Measurements from ENCODE around the gene HRK. TPM values are rescaled to one million over a fixed set of nuclear protein-coding genes. Genes with fewer than 3 reads are reported as not detected.

The HRK gene
- total RNA-seq, 2 donors from 2014 or later: not detected

- ATAC-seq: no peak
Observed at GRCh38 chr12:116887897-116888296, 6.7 kb upstream of the HRK start.

DNA sequence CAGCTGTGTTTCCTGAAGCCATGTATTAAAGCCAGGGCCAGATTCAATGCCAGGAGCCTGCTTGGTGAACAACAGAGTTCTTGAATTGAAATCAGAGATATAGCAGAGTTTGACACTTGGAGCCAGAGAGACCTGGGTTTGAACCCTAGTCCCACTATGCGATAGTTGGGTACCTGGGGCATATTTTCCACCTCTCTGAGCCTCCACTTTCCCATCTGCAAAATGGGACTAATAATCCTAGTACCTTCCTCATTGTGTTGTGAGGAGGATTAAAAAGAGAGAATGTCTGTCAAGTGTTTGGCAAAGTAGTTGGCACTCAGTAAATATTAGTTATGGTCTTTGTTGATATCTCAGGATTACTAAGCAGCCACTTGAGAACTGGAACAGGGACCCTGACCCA, 6.0 kb upstream of the HRK start:
- Mint-ChIP-seq H3K9me3 (no peaks in the 10 kb centered on the region), H3K27ac (no peak overlapping the region), H3K4me1 (ENCODE audit: low read depth in 2 of 2) (no peaks in the 10 kb centered on the region), H3K36me3 (no peaks in the 10 kb centered on the region), H3K4me3 (no peak overlapping the region), H3K27me3 (peaks cover 33 to 45% of the 10 kb centered on the region in 2 donors)
- ATAC-seq (no peak), DNase-seq (ENCODE audit: low spot score) (no peak)

More at GRCh38 chr12:116887897-116888296, 6.7 kb upstream of the HRK start:
- DNase-seq (ENCODE audit: low spot score): no peak
- no peak overlapping the region for H3K27ac Mint-ChIP-seq
- H3K36me3 Mint-ChIP-seq: no peaks in the 10 kb centered on the region
- H3K27me3 Mint-ChIP-seq: peaks cover 30 to 39% of the 10 kb centered on the region in 2 donors
- H3K9me3 Mint-ChIP-seq: no peaks in the 10 kb centered on the region
- H3K4me1 Mint-ChIP-seq (ENCODE audit: low read depth in 2 of 2): no peaks in the 10 kb centered on the region
- no peak overlapping the region for H3K4me3 Mint-ChIP-seq

DNA sequence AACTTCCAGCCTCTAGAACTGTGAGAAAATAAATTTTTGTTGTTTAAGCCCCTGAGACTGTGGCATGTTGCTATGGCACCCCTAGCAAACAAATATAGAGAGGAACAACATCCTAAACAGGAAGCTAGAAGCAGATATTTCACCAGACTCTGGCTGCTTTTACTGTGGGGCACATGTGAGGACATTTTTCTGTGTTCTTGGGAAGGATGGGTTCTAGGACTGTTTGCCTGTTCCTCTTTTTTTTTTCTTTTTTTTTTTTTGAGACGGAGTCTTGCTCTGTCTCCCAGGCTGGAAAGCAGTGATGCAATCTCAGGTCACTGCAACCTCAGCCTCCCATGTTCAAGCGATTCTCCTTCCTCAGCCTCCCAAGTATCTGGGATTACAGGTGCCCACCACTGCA, 4.2 kb upstream of the HRK start:
- H3K9me3 Mint-ChIP-seq: no peaks in the 10 kb centered on the region
- peaks cover 2 to 4% of the 10 kb centered on the region in 2 donors for H3K4me1 Mint-ChIP-seq (ENCODE audit: low read depth in 2 of 2)
- H3K4me3 Mint-ChIP-seq: no peak overlapping the region
- H3K36me3 Mint-ChIP-seq: peaks cover 2% of the 10 kb centered on the region
- no peak overlapping the region for H3K27ac Mint-ChIP-seq
- peaks cover 39 to 59% of the 10 kb centered on the region in 2 donors for H3K27me3 Mint-ChIP-seq
- DNase-seq (ENCODE audit: low spot score) (no peak), ATAC-seq (no peak)

- peaks cover 4% of the 10 kb centered on the region for H3K36me3 Mint-ChIP-seq
- peaks cover 46 to 65% of the 10 kb centered on the region in 2 donors for H3K27me3 Mint-ChIP-seq
- H3K27ac Mint-ChIP-seq: no peak overlapping the region
- peaks cover 9 to 10% of the 10 kb centered on the region in 2 donors for H3K4me1 Mint-ChIP-seq (ENCODE audit: low read depth in 2 of 2)
- DNase-seq (ENCODE audit: low spot score): no peak
- no peak overlapping the region for H3K4me3 Mint-ChIP-seq
- no peak for ATAC-seq
- H3K9me3 Mint-ChIP-seq: no peaks in the 10 kb centered on the region
Observed at GRCh38 chr12:116884871-116885270, 3.6 kb upstream of the HRK start.

DNA sequence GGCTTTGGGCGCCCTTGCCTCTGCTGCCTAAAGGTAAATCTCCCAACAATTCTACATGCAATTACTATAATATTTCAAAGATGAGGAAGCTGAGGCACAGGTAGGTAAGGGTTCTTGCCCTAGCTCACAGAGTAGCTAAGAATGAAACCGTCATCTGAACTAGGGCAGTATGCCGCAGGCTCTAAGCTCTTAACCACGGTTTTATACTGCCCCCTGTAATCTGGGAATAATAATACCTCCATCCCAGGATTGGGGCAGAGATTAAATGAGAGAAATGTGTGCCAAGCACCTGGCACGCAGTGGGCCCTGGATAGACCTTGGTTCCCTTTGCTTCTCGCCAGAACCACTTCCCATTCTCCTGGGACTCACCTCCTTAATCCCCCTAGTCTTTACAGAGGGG, 1.5 kb upstream of the HRK start:
- Mint-ChIP-seq H3K27ac (no peak overlapping the region), H3K4me3 (no peak overlapping the region), H3K9me3 (no peaks in the 10 kb centered on the region), H3K27me3 (peaks cover 54 to 77% of the 10 kb centered on the region in 2 donors), H3K4me1 (ENCODE audit: low read depth in 2 of 2) (peaks cover 16% of the 10 kb centered on the region in 2 donors), H3K36me3 (peaks cover 4% of the 10 kb centered on the region)
- ATAC-seq: no peak
- DNase-seq (ENCODE audit: low spot score): no peak

- Mint-ChIP-seq H3K4me3 (no peak overlapping the region), H3K36me3 (peaks cover 4% of the 10 kb centered on the region), H3K4me1 (ENCODE audit: low read depth in 2 of 2) (peaks cover 16% of the 10 kb centered on the region in 2 donors), H3K27ac (no peak overlapping the region), H3K27me3 (peaks cover 53 to 70% of the 10 kb centered on the region in 2 donors), H3K9me3 (no peaks in the 10 kb centered on the region)
- ATAC-seq (no peak), DNase-seq (ENCODE audit: low spot score) (no peak)
Observed at GRCh38 chr12:116881877-116882507, 751 bp upstream of the HRK start.

GRCh38 chr12:116880817-116881324, 370 bp downstream of the HRK start:
- no peaks in the 10 kb centered on the region for H3K9me3 Mint-ChIP-seq
- peaks cover 16% of the 10 kb centered on the region in 2 donors for H3K4me1 Mint-ChIP-seq (ENCODE audit: low read depth in 2 of 2)
- no peak overlapping the region for H3K27ac Mint-ChIP-seq
- peak; percentile 56 to 65 for ATAC-seq
- H3K27me3 Mint-ChIP-seq: peaks cover 63 to 77% of the 10 kb centered on the region in 2 donors
- no peak for DNase-seq (ENCODE audit: low spot score)
- H3K36me3 Mint-ChIP-seq: peaks cover 4% of the 10 kb centered on the region
- H3K4me3 Mint-ChIP-seq: peak overlapping the region; percentile 50

DNA sequence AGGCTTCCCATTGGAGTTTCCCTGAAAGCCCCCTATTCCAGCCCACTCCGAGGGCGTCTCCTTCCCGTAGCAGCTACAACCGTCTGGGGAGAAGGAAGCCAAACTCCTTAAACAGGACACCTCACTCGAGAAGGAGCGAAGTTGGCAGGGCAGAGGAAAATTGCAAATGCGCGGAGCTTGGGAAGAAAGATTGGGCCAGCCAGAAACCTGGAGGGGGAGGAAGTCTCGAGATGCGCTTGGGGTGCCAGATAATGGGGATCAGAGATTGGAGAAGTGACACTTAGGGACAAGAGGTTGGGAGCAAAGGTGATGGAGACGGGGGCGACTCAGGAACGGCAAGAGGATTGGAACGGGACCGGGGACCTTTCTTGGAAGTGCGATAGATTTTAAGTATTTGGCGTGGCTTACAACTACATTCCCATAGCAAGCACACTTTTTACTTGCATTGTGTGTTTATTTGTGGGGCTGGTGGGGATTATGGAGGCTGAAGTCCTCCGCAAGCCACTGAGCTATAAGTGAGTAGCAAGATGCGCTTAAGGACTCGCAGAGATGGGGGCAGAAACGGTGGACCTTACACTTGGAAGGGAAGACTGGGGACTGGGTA, 926 bp downstream of the HRK start:
- Mint-ChIP-seq H3K27me3 (peaks cover 63 to 78% of the 10 kb centered on the region in 2 donors), H3K4me3 (peak overlapping the region; percentile 50), H3K9me3 (no peaks in the 10 kb centered on the region), H3K27ac (no peak overlapping the region), H3K4me1 (ENCODE audit: low read depth in 2 of 2) (peaks cover 16% of the 10 kb centered on the region in 2 donors), H3K36me3 (peaks cover 4% of the 10 kb centered on the region)
- DNase-seq (ENCODE audit: low spot score) (no peak), ATAC-seq (no peak)

GRCh38 chr12:116879509-116880212, 1.6 kb downstream of the HRK start:
- Mint-ChIP-seq H3K4me3 (peak overlapping the region; percentile 57), H3K27me3 (peaks cover 62 to 75% of the 10 kb centered on the region in 2 donors), H3K27ac (no peak overlapping the region), H3K36me3 (peaks cover 4% of the 10 kb centered on the region), H3K4me1 (ENCODE audit: low read depth in 2 of 2) (peaks cover 16% of the 10 kb centered on the region in 2 donors), H3K9me3 (no peaks in the 10 kb centered on the region)
- no peak for DNase-seq (ENCODE audit: low spot score)
- peak in 1 of 2 donors; percentile 8 for ATAC-seq

GRCh38 chr12:116878567-116879508, 2.4 kb downstream of the HRK start:
- DNase-seq (ENCODE audit: low spot score): no peak
- peak overlapping the region; percentile 57 for H3K4me3 Mint-ChIP-seq
- no peaks in the 10 kb centered on the region for H3K9me3 Mint-ChIP-seq
- peaks cover 63 to 74% of the 10 kb centered on the region in 2 donors for H3K27me3 Mint-ChIP-seq
- ATAC-seq: no peak
- peaks cover 4% of the 10 kb centered on the region for H3K36me3 Mint-ChIP-seq
- no peak overlapping the region for H3K27ac Mint-ChIP-seq
- H3K4me1 Mint-ChIP-seq (ENCODE audit: low read depth in 2 of 2): peaks cover 16% of the 10 kb centered on the region in 2 donors

- peaks cover 16% of the 10 kb centered on the region in 2 donors for H3K4me1 Mint-ChIP-seq (ENCODE audit: low read depth in 2 of 2)
- H3K36me3 Mint-ChIP-seq: peaks cover 4% of the 10 kb centered on the region
- no peak overlapping the region for H3K27ac Mint-ChIP-seq
- ATAC-seq (no peak), DNase-seq (ENCODE audit: low spot score) (no peak)
- H3K9me3 Mint-ChIP-seq: no peaks in the 10 kb centered on the region
- no peak overlapping the region for H3K4me3 Mint-ChIP-seq
- peaks cover 46 to 61% of the 10 kb centered on the region in 2 donors for H3K27me3 Mint-ChIP-seq
Observed at GRCh38 chr12:116876151-116876869, 4.9 kb downstream of the HRK start.

GRCh38 chr12:116874324-116874995, 6.8 kb downstream of the HRK start:
- Mint-ChIP-seq H3K4me3 (no peak overlapping the region), H3K4me1 (ENCODE audit: low read depth in 2 of 2) (peaks cover 5 to 6% of the 10 kb centered on the region in 2 donors), H3K36me3 (no peaks in the 10 kb centered on the region), H3K27me3 (peaks cover 38 to 46% of the 10 kb centered on the region in 2 donors), H3K9me3 (no peaks in the 10 kb centered on the region), H3K27ac (no peak overlapping the region)
- ATAC-seq (no peak), DNase-seq (ENCODE audit: low spot score) (no peak)

Data from natural killer cell treated with Interleukin-12 subunit alpha and Interleukin-12 subunit beta and Interleukin-15 and Interleukin-18, amount 100 ng/mL, for 72 hours (primary cell).